Gastroesophageal sphincter (tissue), 4 donors: Measurements from ENCODE around the gene UGT1A4. TPM values are rescaled to one million over a fixed set of nuclear protein-coding genes. Genes with fewer than 3 reads are reported as not detected.
"Not testable (repeated sequence)": the region's sequence is repeated elsewhere in the genome, so short reads cannot be mapped to it uniquely, and the experiment has no call there.

ENCODE experiments used
- ATAC-seq: fragments of 150-250 bp; one replicate; pipeline ENCODE4 v1.9.1; 2016; ENCODE audit warnings: mild to moderate bottlenecking, moderate library complexity
- H3K27ac ChIP-seq, 4 donors: fragments of 200-600 bp; sonication (generic) in 3 of 4; 1 replicate in 3 of 4; 2 replicates in 1 of 4; pipeline ENCODE4 v1.5.1; 2016 to 2019
- H3K27me3 ChIP-seq: fragments of 200-600 bp; sonication (generic); one replicate; pipeline ENCODE4 v1.5.1; 2019
- H3K36me3 ChIP-seq, 2 donors: fragments of 200-600 bp; sonication (generic); one replicate each; pipeline ENCODE4 v1.5.1; 2019; ENCODE audit warnings: control low read depth in 1 of 2
- H3K4me1 ChIP-seq, 3 donors: fragments of 200-600 bp; sonication (generic); 1 replicate in 2 of 3; 2 replicates in 1 of 3; pipeline ENCODE4 v1.5.1; 2016 to 2019; ENCODE audit warnings: control low read depth in 2 of 3
- H3K4me3 ChIP-seq, 2 donors: fragments of 200-600 bp; sonication (generic); one replicate each; pipeline ENCODE4 v1.5.1; 2019; ENCODE audit warnings: mild to moderate bottlenecking in 1 of 2, moderate library complexity in 1 of 2
- H3K9me3 ChIP-seq, 3 donors: fragments of 200-600 bp; sonication (generic); one replicate each; pipeline ENCODE4 v1.5.1; 2017 to 2019; ENCODE audit warnings: control low read depth in 2 of 3
- CTCF ChIP-seq, 4 experiments: fragments of 200-600 bp in 2 of 4; fragments of 450-650 bp in 2 of 4; sonication (generic) in 1 of 4; IDR thresholded peaks; one replicate each; pipeline ENCODE4 v1.5.1; 2017 to 2019; ENCODE audit warnings: antibody characterized with exemption in 4 of 4, mild to moderate bottlenecking in 2 of 4, moderate library complexity in 2 of 4
- EP300 ChIP-seq: sonication (generic); formaldehyde crosslinking; IDR thresholded peaks from one replicate; pipeline ENCODE4 v1.6.1; 2017; ENCODE audit warnings: antibody characterized with exemption, mild to moderate bottlenecking
- POLR2A ChIP-seq, 2 donors: fragments of 450-650 bp; IDR thresholded peaks; one replicate each; pipeline ENCODE4 v1.6.1; 2017; ENCODE audit warnings: antibody characterized with exemption in 2 of 2, mild to moderate bottlenecking in 2 of 2, moderate library complexity in 1 of 2
- POLR2AphosphoS5 ChIP-seq: sonication (generic); formaldehyde crosslinking; IDR thresholded peaks from one replicate; pipeline ENCODE4 v1.6.1; 2017; ENCODE audit warnings: antibody characterized with exemption
- WGBS, 2 donors: methylation state at CpG; one replicate each; pipeline ENCODE4 v1.1.5; 2018; ENCODE audit warnings: low coverage in 1 of 2; 5-methylcytosine and 5-hydroxymethylcytosine counted together
- total RNA-seq, 4 donors: library from RNA; depleted of rRNA; stranded (reverse); fragments of >200 nt; gene quantifications; one replicate each; pipeline ENCODE4 v1.1.0, GENCODE V29; 2016

The UGT1A4 gene
- total RNA-seq, 4 donors from 2014 or later, result 0.13 TPM; not detected in 3

- Histone ChIP-seq H3K4me3 (no peak overlapping the region), H3K27ac (no peak overlapping the region), H3K9me3 (no peaks in the 10 kb centered on the region), H3K36me3 (no peaks in the 10 kb centered on the region), H3K27me3 (peaks cover 18% of the 10 kb centered on the region), H3K4me1 (no peaks in the 10 kb centered on the region)
- TF ChIP-seq POLR2A (IDR thresholded peaks at IDR 0.05) (no peak), POLR2AphosphoS5 (no peak), CTCF (IDR thresholded peaks at IDR 0.05) (no peak), EP300 (no peak)
- no peak for ATAC-seq
- 50 to 64% methylated on average over 1 to 2 of the region's 2 CpGs for WGBS, 2 donors
Measured at GRCh38 chr2:233740870-233741269, 22.3 kb downstream of the UGT1A4 start.

- 90% methylated on average over 24 of the region's 46 CpGs; no CpG with 5 or more reads in 1 of the 2 donors for WGBS, 2 donors
- TF ChIP-seq EP300 (no peak), CTCF (IDR thresholded peaks at IDR 0.05) (no peak), POLR2AphosphoS5 (no peak), POLR2A (IDR thresholded peaks at IDR 0.05) (no peak)
- H3K27ac ChIP-seq, result no peak overlapping the region
- ATAC-seq, result no peak
- H3K9me3 ChIP-seq, result no peaks in the 10 kb centered on the region
- no peaks in the 10 kb centered on the region for H3K36me3 ChIP-seq
- no peaks in the 10 kb centered on the region for H3K4me1 ChIP-seq
- no peak overlapping the region for H3K4me3 ChIP-seq
- peaks cover 3% of the 10 kb centered on the region for H3K27me3 ChIP-seq
Measured at GRCh38 chr2:233743464-233744259, 25.1 kb downstream of the UGT1A4 start.

DNA sequence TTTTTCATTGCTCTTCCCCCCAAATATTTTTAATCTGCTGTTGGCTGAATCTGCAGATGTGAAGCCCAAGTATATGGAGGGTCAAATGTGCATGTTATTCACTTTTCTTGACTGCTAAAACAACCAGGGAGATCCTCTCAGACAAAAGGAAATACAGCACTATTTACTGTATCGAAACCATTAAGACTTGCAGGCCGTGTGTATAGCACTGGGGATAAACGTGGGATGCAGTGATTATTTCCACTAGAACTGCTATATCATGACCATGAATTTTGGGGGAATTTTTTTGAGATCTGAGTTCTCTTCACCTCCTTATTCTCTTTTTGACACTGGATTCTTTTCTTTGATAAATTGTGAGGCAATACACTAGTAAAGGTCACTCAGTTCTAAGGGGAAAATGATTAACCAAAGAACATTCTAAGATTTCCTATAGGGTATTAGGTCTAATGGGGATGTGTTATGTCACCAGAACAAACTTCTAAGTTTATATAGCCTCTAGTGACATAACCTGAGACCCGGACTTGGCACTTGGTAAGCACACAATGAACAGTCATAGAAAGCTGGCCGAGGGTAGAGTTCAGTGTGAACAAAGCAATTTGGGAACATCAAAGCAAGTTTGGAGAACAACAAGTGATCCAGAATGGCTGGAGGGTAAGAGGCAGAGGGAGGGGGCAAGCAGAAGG, 26.7 kb downstream of the UGT1A4 start:
- no peak for TF ChIP-seq POLR2A (IDR thresholded peaks at IDR 0.05)
- TF ChIP-seq CTCF (IDR thresholded peaks at IDR 0.05), result no peak
- no peak for TF ChIP-seq POLR2AphosphoS5
- TF ChIP-seq EP300, result no peak
- Histone ChIP-seq H3K4me1 (no peaks in the 10 kb centered on the region), H3K4me3 (no peak overlapping the region), H3K9me3 (no peaks in the 10 kb centered on the region), H3K36me3 (no peaks in the 10 kb centered on the region), H3K27me3 (peaks cover 3% of the 10 kb centered on the region), H3K27ac (no peak overlapping the region)
- no peak for ATAC-seq
- 33 to 53% methylated on average over 1 to 5 of the region's 5 CpGs for WGBS, 2 donors

DNA sequence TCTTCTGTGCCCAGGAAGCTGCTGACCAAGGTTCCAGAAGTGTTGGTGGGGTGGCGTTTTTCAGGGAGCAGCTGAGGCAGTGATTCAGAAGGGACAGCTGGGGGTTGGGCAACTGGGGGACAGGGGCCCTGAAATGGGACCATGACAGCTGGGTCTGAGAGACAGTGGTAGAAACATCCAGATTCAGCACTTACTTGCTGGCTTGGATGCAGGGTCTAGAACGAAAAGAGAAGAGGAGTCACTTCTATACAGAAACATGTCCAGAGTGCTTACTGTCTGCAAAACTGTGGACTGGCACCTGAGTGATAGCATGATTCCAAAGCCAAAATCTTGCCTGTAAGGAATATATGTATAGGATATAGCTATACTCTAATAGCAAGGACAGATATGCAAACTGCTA, 27.3 kb downstream of the UGT1A4 start:
- WGBS, 2 donors, result 63 to 100% methylated on average over 1 to 2 of the region's 2 CpGs
- not testable (repeated sequence) for ATAC-seq, H3K36me3 ChIP-seq, H3K4me3 ChIP-seq, H3K27me3 ChIP-seq, H3K4me1 ChIP-seq, H3K27ac ChIP-seq, H3K9me3 ChIP-seq

DNA sequence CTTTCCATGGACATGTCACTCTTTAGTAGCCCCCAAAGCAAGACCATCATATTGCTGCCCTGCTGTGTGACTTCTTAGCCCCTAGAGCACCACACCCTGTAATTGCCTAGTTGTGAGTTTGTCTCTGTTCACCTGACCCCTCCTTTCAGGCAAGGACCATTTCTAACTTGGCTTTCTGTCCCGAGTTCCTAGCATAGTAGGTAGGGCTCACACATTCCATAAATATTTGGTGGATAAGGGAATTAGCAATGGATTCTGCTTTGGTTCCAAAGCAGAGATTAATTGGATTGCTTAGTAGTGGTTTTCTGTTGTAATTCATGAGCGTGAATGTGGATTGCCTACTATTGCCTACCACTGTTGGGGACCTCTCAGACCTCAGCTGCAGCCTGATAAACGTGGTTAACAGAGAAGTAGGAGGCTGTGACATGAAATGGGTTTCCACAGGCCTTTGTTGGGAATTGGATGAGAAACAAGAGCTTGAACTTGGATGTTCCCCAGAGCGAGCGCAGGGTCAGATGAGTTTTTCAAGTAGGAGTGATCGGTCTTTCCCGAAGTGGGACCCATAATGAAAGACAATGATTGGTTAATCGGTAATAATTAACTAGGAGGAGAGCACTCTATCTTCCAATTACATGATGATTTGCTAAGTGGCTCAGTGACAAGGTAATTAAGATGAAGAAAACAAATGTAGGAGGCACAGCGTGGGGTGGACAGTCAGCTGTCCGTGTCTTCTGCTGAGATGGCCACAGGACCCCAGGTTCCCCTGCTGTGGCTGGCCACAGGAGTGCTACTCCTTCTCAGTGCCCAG, 28.1 kb downstream of the UGT1A4 start:
- Histone ChIP-seq H3K4me3 (no peak overlapping the region), H3K27me3 (peaks cover 3% of the 10 kb centered on the region), H3K4me1 (no peaks in the 10 kb centered on the region), H3K27ac (no peak overlapping the region), H3K36me3 (no peaks in the 10 kb centered on the region), H3K9me3 (no peaks in the 10 kb centered on the region)
- 84 to 86% methylated on average over 7 to 9 of the region's 10 CpGs for WGBS, 2 donors
- TF ChIP-seq CTCF (IDR thresholded peaks at IDR 0.05) (no peak), EP300 (no peak), POLR2A (IDR thresholded peaks at IDR 0.05) (no peak)
- no peak for ATAC-seq
